HFF-Myc (cell line): ENCODE results near the gene SP140.

Source experiments
- DNase-seq: peaks from one replicate; pipeline ENCODE4 v3.0.0-alpha.2; 2011; ENCODE audit warnings: low read depth; ENCODE audit errors: extremely low read depth
- H3K4me3 ChIP-seq: replicated peaks from 2 replicates; pipeline ENCODE4 v1.5.1; 2011; ENCODE audit warnings: low read depth, mild to moderate bottlenecking, control low read depth, low read length
- CTCF ChIP-seq: IDR thresholded peaks from 2 replicates; pipeline ENCODE4 v1.5.1; 2012; ENCODE audit warnings: mild to moderate bottlenecking, low read depth, low read length, control low read depth; ENCODE audit errors: missing control alignments

SP140 gene

DNA sequence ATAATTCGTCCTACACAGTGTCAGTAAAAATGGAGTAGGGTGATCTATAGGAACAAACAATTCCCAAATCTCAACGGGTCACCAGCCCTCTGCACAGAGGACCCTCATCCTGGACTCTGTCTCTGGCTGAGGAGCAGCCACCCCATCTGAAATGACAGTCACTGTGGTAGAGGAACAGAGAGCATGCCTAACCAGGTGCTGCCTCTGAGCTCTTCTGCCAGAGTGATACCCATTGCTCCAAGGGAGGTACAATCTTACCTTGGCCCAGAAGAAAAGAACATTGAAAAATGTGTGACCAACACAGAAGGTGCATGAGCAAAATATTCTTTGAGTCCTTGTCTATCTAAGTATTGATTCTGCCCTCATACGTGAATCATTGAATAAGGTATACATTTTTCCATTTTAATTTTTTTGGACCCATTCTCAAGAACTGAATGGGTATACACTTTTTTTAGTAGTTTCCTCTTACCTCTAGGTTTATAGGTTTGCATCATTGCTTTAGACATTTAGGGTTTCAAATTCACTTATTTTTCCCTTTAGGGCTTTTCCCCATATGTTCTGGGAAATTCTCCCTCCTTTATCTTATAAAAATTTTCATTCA, 8.7 kb downstream of the SP140 start:
- no peak for DNase-seq
- no peak for TF ChIP-seq CTCF
- no peak overlapping the region for H3K4me3 ChIP-seq

DNA sequence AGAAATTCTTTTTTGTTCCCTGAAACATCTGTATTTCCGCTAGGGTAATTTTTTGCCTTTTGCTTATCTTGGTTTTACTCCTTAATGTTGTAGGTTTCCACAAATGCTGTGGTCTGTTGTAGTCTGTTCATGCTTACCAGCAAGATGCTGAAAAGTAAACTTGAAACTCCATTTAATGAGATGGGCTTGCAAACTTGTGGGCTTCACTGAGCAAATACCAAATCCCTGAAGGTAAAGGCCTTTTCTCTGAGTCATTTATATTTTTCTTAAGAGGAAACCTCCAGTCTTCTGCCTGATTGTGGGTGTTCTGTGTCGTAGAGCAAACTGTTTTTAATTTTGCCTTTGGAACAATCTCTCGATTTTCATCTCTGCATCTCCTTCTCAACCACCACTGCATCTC, 9.3 kb downstream of the SP140 start:
- no peak overlapping the region for H3K4me3 ChIP-seq
- no peak for TF ChIP-seq CTCF
- DNase-seq, result no peak

DNA sequence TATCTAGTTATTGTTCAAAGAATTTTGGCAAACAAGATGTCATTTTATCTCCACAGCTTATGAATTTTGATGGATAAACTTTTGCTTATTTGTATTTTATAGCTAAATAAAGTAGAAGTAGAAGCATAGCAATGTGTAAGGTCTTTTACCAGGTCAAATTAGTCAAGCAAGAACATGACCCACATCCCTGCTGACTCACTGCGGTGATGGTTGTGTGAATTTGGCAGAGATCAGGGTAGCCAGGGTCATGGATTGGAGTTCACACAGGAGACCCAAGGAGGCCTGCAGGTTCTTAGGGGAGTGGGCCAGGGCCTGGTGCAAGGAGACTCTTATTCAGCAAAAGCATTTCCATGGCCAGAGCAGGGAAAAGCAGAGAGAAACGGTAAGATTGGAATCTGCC, 18.7 kb downstream of the SP140 start:
- H3K4me3 ChIP-seq, result no peak overlapping the region
- DNase-seq, result no peak
- TF ChIP-seq CTCF, result no peak

DNA sequence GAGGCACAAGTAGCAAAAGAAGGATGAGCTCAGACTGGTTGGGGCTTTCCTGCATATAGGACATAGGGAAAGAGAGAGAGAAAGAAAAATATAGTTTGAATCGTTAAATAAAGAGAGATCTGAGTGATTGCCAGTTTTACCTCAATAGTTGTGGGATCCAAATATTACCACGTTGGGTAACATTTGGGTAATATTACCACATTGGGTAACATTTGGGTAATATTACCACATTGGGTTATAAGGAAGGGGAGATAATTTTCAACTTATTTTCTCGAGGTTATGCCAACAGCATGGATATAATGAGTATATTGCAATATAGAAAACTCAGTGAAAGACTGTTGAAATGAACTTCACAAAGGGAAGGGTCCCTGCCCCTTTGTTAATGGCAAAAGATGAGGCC, 20.7 kb downstream of the SP140 start:
- H3K4me3 ChIP-seq, result no peak overlapping the region
- DNase-seq, result no peak
- no peak for TF ChIP-seq CTCF

- TF ChIP-seq CTCF, result no peak
- no peak overlapping the region for H3K4me3 ChIP-seq
- no peak for DNase-seq
These were observed 24.7 kb downstream of the SP140 start for GRCh38 chr2:230250231-230250630.

- no peak overlapping the region for H3K4me3 ChIP-seq
- TF ChIP-seq CTCF, result no peak
- no peak for DNase-seq
These were observed 28.8 kb downstream of the SP140 start for GRCh38 chr2:230254152-230254881.
